Measurements from ENCODE around the gene MGA.
"Not testable (repeated sequence)": the region's sequence is repeated elsewhere in the genome, so short reads cannot be mapped to it uniquely, and the experiment has no call there.

DNA sequence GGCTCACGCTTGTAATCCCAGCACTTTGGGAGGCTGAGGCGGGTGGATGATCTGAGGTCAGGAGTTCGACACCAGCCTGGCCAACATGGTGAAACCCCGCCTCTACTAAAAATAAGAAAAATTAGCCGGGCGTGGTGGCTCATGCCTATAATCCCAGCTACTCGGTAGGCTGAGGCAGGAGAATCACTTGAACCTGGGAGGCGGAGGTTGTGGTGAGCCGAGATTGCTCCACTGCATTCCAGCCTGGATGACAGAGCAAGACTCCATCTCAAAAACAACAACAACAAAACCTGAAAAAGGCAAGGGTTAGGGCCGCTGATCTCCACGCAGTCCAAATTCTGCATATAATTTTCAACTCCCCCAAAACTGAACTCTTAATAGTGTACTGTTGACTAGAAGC, 67.9 kb downstream of the MGA start:
- TF ChIP-seq, protein P1, sequence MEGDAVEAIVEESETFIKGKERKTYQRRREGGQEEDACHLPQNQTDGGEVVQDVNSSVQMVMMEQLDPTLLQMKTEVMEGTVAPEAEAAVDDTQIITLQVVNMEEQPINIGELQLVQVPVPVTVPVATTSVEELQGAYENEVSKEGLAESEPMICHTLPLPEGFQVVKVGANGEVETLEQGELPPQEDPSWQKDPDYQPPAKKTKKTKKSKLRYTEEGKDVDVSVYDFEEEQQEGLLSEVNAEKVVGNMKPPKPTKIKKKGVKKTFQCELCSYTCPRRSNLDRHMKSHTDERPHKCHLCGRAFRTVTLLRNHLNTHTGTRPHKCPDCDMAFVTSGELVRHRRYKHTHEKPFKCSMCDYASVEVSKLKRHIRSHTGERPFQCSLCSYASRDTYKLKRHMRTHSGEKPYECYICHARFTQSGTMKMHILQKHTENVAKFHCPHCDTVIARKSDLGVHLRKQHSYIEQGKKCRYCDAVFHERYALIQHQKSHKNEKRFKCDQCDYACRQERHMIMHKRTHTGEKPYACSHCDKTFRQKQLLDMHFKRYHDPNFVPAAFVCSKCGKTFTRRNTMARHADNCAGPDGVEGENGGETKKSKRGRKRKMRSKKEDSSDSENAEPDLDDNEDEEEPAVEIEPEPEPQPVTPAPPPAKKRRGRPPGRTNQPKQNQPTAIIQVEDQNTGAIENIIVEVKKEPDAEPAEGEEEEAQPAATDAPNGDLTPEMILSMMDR (conservative IDR thresholded peaks at IDR 0.05), result not testable (repeated sequence)
- TF ChIP-seq EZH2 (IDR thresholded peaks at IDR 0.05; ENCODE audit: low read depth), result not testable (repeated sequence)
